ENCODE data around the gene PSME2. TPM values are rescaled to one million over a fixed set of nuclear protein-coding genes. Genes with fewer than 3 reads are reported as not detected.
A peak's percentile ranks its signal among the peaks of the same experiment; 100 is the strongest.

PSME2 gene
- total and polyA plus RNA-seq, 9 of the 15 experiments (the other 6 are each of a cell fraction or from before 2014, with no cell fraction given): 111 to 579 (median 159) TPM

GRCh38 chr14:24184104-24184970 is 37.9 kb upstream of the PSME2 start:
- POLR2A ChIA-PET: interaction anchor here (0.6 to 0.9 kb wide), 2 partner anchors 11 to 37 kb away, joined by 3 read pairs; partner anchors contain the start of genes RNF31 and TM9SF1
- Histone ChIP-seq H3K27me3 (ENCODE audit: control insufficient read depth in 2 of 2, insufficient read depth in 2 of 2, low read length in 2 of 2) (no peaks in the 10 kb centered on the region), H3K27ac (ENCODE audit: extremely low read depth, low read depth, low read length) (no peak overlapping the region), H3K79me2 (ENCODE audit: control insufficient read depth, insufficient read depth, low read length) (peaks cover 18% of the 10 kb centered on the region), H4K20me1 (replicated peaks; ENCODE audit: control insufficient read depth, insufficient read depth, low read length) (peaks cover 9% of the 10 kb centered on the region; the same call in 1 of the 2 replicates), H3K4me2 (ENCODE audit: insufficient read depth, low read length) (no peak overlapping the region), H3K9ac (ENCODE audit: insufficient read depth in 1 of 2, low read depth in 2 of 2, low read length in 2 of 2) (peak overlapping the region in 1 of 2 experiments; percentile 52; a peak in 2 of 4 replicates), H3K36me3 (ENCODE audit: control insufficient read depth, insufficient read depth, low read length) (peaks cover 85% of the 10 kb centered on the region; the same call in 2 of the 3 replicates), H2AFZ (ENCODE audit: low read depth, low read length) (no peak overlapping the region), H3K9me3 (replicated peaks; ENCODE audit: control insufficient read depth, insufficient read depth, low read depth, low read length) (no peaks in the 10 kb centered on the region), H3K9me1 (ENCODE audit: control insufficient read depth, insufficient read depth, low read length) (peaks cover 3% of the 10 kb centered on the region), H3K4me1 (replicated peaks in 1 of 2; ENCODE audit: control insufficient read depth in 2 of 2, insufficient read depth in 2 of 2, low read length in 2 of 2) (peaks cover 0 to 17% of the 10 kb centered on the region in 2 experiments; a peak in 3 of 5 replicates), H3K4me3 (no peak overlapping the region)
- ATAC-seq (no peak), FAIRE-seq (no peak), DNase-seq (ENCODE audit: extremely low read depth in 1 of 4, low spot score in 3 of 4) (no peak)
- WGBS (ENCODE audit: insufficient coverage, low coverage, missing lambda C conversion rate): 88% methylated on average over 10 of the region's 19 CpGs
- intact Hi-C loops (cut with micrococcal nuclease): no loop called here
- CTCF ChIA-PET (ENCODE audit: low intra/inter-chr PET ratio): no interaction called here
- in situ Hi-C loops (cut with MboI): no loop called here
- BruUV-seq (replicated peaks): no TSS peak
- TF ChIP-seq, protein P1, sequence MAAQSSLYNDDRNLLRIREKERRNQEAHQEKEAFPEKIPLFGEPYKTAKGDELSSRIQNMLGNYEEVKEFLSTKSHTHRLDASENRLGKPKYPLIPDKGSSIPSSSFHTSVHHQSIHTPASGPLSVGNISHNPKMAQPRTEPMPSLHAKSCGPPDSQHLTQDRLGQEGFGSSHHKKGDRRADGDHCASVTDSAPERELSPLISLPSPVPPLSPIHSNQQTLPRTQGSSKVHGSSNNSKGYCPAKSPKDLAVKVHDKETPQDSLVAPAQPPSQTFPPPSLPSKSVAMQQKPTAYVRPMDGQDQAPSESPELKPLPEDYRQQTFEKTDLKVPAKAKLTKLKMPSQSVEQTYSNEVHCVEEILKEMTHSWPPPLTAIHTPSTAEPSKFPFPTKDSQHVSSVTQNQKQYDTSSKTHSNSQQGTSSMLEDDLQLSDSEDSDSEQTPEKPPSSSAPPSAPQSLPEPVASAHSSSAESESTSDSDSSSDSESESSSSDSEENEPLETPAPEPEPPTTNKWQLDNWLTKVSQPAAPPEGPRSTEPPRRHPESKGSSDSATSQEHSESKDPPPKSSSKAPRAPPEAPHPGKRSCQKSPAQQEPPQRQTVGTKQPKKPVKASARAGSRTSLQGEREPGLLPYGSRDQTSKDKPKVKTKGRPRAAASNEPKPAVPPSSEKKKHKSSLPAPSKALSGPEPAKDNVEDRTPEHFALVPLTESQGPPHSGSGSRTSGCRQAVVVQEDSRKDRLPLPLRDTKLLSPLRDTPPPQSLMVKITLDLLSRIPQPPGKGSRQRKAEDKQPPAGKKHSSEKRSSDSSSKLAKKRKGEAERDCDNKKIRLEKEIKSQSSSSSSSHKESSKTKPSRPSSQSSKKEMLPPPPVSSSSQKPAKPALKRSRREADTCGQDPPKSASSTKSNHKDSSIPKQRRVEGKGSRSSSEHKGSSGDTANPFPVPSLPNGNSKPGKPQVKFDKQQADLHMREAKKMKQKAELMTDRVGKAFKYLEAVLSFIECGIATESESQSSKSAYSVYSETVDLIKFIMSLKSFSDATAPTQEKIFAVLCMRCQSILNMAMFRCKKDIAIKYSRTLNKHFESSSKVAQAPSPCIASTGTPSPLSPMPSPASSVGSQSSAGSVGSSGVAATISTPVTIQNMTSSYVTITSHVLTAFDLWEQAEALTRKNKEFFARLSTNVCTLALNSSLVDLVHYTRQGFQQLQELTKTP (IDR thresholded peaks at IDR 0.05; ENCODE audit: low read depth in 1 of 2, partially characterized antibody in 2 of 2): no peak
- no peak for TF ChIP-seq RBM22 (IDR thresholded peaks at IDR 0.05; ENCODE audit: low read depth, low read length, poor library complexity, severe bottlenecking)
- no peak for TF ChIP-seq NCOA1 (IDR thresholded peaks at IDR 0.05; ENCODE audit: low read depth)

Data from K562 (cell line).